Inflammatory macrophage (primary cell): ENCODE measurements around the gene METRNL.

Experiments
- DNase-seq, 2 donors: peaks; one replicate each; pipeline ENCODE4 v3.0.0-alpha.2; 2020 to 2022

The METRNL gene

DNA sequence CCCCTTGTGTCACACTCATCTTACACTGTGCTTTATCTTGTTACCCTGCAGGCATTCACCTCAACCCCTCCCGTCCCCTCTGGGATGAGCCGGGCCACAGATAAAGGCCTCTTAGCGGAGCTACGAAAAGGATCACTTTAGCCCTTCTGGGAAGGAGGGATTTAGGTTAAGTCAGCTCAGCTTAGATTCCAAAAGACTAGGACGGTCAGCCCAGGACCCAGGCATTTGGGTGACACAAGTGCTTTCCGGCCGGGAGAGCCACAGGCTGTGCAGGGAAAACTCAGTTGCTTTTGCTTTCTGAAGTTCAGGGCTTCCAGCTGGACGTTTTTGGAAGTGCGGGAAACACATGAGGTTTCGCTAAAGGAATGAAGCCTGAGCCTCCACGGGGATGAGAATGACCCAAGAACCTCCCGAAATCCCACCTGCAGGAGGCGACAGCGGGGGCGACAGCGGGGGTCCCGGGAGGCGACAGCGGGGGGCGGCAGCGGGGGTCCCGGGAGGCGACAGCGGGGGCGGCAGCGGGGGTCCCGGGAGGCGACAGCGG lies 11.6 kb upstream of the METRNL start:
- DNase-seq: no peak

DNA sequence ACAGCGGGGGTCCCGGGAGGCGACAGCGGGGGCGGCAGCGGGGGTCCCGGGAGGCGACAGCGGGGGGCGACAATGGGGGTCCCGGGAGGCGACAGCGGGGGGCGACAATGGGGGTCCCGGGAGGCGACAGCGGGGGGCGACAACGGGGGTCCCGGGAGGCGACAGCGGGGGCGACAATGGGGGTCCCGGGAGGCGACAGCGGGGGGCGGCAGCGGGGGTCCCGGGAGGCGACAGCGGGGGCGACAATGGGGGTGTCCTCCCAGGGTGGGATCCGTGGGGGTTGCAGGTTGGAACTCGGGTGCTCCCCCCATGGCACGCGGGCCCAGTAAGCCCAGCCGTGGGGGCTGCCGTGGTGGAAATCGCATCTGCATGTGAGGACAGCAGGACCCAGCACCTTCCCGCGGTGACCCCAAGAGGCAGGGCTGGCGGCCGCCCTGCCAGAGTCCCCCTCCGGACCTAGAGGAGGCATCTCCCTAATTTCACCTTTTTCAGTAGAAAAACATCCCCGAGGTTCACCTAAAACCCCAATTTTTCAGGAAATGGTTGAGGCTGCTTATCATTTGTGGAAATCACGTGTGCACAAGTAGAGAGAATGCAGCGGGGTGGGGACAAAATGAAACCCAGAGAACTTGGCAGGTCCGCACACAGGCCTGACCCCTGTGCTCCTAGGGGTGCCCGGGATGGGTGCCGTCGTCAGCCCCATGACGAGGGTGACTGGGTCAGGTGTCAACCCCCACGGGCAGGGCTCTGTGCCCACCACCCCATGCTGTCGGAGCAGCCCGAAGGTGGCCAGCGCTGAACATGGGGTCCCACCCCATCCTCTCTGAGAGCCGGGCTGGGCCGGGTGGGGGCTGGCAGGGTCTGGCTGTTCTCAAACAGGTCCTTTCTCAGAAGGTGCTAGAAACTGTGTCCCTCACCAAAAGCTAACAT lies 10.5 kb upstream of the METRNL start:
- no peak for DNase-seq

- DNase-seq: no peak
These were observed 9.9 kb upstream of the METRNL start for GRCh38 chr17:83069571-83069906.

- DNase-seq: peak in 1 of 2 donors; percentile 49
These were observed 9.3 kb upstream of the METRNL start for GRCh38 chr17:83069931-83070742.

DNA sequence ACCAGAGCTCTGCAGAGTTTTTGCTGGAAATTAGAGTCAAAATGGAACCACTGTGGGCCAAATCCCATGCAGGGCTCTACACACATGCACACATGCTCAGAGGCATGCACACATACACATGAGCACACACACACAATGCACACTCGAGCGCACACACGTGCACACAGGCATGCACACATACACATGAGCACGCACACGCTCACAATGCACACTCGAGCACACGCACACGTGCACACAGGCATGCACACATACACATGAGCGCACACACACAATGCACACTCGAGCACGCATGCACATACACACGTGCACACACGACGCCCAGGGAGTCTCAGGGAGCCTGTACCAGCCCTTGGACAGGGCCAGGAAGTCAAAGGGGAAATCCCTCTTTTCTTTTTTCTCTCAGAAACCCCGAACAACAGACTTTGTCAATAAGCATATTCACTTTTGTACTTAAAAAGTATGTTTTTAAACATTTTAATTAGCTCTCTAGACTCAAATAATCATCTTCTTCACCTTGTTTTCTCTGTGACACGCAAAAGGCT lies 8.5 kb upstream of the METRNL start:
- no peak for DNase-seq

- DNase-seq: no peak
These were observed 8.0 kb upstream of the METRNL start for GRCh38 chr17:83071365-83071764.

- DNase-seq: peak; percentile 88 to 90
These were observed 7.3 kb upstream of the METRNL start for GRCh38 chr17:83071966-83072562.

DNA sequence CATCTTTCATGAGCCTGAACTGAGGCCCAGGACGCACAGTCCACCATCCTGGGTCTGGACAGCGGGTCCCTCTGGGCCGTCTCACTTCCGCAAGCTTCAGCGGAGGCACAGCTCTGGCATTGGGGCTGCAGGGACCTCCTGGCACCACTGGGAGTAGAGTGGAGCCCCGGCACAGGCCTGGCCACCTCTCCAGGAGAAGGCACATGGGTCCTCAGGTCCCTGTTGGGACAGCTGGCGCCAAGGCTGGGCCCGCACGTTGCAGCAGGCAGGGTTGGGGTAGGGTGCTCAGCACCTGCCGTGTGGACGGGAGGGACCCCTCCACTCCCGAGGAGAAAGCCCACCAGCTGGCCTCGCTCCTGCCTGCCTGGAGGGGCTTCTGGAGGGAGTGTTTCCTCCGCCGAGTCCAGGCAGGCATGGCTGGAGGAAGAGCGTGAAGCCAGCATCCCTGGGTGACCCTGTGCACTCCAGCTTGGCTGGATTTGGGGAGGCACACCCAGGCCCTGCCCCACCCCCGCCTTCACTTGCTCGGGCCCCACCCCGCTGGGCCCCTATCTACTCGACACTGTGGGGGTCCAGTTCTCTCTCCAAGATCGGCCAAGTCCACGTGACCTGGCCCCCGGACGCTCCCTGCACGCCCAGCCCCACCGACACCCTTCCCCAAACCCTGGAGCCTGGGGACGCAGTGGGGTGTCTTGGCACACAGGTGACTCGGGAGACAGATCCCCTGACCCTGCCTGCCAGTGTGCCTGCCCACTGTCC lies 6.6 kb upstream of the METRNL start:
- DNase-seq: no peak

- peak; percentile 60 to 71 for DNase-seq
These were observed 5.9 kb upstream of the METRNL start for GRCh38 chr17:83073389-83074063.

DNA sequence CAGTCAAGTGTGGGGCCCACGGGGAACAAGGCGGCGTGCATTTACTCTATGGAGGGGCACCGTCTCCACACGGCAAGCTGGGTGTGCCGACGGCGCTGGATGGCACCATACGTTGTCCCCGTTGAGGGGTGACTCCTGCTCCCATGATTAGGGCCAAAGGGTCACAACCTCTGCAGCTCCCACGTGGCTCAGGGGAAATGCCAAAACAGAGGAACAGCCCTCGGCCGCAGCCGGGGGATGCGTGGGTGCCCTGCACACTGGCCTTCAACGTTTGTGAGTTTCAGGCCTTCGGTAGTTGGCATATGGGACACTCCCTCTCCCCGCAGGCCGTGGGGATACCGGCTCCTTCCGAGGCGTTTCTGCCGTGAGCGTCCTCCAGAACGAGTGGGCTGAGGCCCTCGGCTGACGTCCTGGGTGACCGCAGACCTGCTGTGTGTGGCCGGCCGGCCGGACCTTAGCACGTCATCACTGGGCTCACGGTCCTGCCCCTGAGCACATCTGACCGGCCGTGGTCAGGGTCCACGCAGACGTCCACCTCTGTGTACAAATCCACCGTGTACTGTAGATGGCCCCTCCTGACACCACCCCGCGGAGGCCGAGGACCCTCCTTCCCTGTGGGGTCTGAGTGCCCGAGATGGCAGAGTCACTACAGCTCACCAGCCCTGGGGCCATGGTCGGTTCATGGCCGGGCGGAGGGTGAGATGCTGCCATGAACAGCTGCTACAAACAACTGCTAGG lies 4.8 kb upstream of the METRNL start:
- DNase-seq: peak; percentile 35 to 64

DNA sequence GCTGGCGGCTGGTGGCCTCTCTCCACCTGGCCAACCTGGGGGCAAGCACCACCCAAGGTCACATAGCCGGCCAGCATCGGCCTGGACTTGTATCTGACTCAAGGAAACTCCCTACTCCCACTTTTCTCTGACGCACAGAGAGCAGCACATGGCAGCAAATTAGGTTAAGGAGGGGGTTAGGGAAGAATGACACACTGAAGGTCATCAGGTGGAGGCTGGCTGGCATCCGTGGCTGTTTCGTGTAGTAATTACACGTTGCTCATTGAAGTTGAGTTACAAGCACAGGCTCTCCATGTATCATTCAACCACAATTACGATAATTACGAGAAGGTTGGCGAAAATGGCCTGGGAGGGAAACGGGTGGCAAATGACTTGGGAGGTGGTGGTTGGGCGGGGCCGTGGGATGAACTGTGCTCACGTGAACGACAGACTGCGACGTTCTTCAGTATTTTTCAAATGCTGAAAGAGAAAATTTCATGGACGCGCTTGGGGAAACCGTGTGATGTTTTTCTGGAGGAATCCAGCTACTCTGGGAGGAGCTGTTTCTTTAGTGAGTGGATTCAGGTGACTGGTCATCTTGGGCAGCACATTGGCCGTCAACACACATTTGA lies 4.0 kb upstream of the METRNL start:
- no peak for DNase-seq

DNA sequence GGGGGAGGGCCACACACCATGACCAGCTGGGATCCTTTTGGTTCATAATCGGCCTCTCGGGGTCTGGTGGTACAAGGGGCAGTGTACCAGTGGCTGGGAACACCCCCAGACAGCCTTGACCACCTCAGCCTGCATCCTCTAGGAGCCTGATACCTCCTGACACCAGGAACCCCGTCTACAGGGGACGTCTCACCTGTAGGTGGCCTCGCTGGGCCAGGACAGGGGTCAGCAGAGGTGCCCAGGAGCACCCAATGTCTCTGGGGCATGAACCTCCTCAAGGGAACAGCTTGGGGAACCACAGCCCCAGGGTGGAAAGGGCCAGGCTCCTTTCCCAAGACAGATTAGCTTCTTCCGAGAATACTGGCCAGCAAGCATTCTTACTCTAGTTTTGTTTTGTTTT lies 2.5 kb upstream of the METRNL start:
- DNase-seq: no peak

DNA sequence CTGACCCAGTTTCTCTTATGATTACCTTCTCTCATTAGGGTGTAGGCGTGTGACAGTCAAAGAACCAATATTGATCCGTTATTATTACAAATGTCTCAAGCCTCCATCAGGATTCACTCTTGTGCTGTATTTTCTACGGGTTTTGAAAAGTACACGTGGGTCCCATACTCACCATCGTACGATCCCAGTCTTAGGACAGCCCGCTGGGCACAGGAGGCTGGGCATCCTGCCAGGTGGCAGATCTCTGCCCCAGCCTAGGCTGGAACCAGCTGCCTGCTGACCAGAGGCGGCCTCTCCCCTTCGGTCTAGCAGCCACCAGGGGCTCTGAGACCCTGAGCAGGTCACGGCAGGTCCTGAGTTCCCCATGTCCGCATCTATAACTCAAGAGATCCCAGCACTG lies 2.0 kb upstream of the METRNL start:
- DNase-seq: no peak

GRCh38 chr17:83077939-83078338 lies 1.5 kb upstream of the METRNL start:
- DNase-seq: no peak

- no peak for DNase-seq
These were observed 744 bp upstream of the METRNL start for GRCh38 chr17:83078378-83079351.

- peak in 1 of 2 donors; percentile 36 for DNase-seq
These were observed 563 bp downstream of the METRNL start for GRCh38 chr17:83079766-83080578.

GRCh38 chr17:83080579-83080857 lies 1.1 kb downstream of the METRNL start:
- DNase-seq: peak; percentile 34 to 66
